T follicular helper cell (primary cell): ENCODE measurements around the gene KNOP1.
"Not testable (repeated sequence)": the region's sequence is repeated elsewhere in the genome, so short reads cannot be mapped to it uniquely, and the experiment has no call there.

Experiments
- DNase-seq: peaks from one replicate; pipeline ENCODE4 v3.0.0-alpha.2; 2020; ENCODE audit warnings: low read depth

Gene KNOP1

GRCh38 chr16:19743816-19744159, 25.8 kb upstream of the KNOP1 start:
- DNase-seq: no peak

DNA sequence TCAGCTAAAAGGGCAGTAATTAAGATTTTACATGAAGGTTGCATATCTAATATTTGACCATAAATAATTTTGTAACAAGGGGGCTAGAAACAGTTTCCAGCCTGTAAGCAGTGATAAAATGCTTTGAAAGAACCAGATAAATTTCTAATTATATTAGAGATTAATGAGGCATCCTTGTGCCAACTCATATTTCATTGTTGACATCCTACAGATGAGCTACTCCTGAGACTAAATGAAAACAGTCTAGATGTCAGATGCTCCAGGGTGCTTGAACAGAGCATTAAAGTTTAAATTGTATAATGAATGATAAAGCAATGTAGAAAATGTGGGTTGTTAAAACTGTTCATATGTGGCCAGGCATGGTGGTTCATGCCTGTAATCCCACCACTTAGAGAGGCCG, 23.3 kb upstream of the KNOP1 start:
- DNase-seq: no peak

GRCh38 chr16:19737306-19738038, 19.4 kb upstream of the KNOP1 start:
- DNase-seq: no peak

DNA sequence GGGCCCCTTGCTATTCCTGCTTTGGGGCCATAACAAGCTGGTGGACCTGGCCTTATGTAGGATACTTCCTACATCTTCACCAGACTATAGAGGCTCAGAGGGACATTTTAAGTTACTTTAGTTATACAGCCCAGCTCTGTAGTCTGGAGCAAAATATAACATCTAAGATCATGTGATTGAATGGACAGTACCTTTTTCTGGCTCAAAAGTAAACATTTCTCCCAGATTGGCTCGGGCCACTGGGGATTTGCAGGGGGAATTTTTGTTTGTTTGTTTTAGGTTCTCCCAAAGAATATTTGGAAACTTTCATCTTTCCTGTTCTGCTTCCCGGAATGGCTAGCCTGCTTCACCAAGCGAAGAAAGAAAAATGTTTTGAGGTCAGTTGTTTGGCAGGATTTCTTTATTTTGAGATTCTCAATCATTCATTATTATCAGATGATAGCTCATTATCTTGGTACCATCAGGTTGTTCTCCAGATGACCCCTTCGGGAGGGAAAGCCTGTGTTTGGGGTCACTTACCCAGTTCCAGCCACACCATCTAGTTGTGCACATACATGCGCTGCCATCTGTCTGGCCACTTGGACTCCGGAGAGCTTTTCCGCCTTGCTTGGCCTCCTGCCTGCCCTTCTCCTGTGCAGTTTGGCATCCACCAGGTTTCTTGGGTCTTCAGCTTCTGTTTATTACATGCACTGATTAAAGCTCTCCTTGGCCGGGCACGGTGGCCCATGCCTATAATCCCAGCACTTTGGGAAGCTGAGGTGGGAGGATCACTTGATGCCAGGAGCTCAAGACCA, 17.2 kb upstream of the KNOP1 start:
- DNase-seq: no peak

GRCh38 chr16:19733551-19733950, 15.5 kb upstream of the KNOP1 start:
- no peak for DNase-seq

GRCh38 chr16:19728636-19728965, 10.6 kb upstream of the KNOP1 start:
- DNase-seq: no peak

- no peak for DNase-seq
These were observed 5.0 kb upstream of the KNOP1 start for GRCh38 chr16:19722981-19723380.

GRCh38 chr16:19722269-19722952, 4.4 kb upstream of the KNOP1 start:
- DNase-seq: no peak

- no peak for DNase-seq
These were observed 568 bp upstream of the KNOP1 start for GRCh38 chr16:19718624-19718965.

DNA sequence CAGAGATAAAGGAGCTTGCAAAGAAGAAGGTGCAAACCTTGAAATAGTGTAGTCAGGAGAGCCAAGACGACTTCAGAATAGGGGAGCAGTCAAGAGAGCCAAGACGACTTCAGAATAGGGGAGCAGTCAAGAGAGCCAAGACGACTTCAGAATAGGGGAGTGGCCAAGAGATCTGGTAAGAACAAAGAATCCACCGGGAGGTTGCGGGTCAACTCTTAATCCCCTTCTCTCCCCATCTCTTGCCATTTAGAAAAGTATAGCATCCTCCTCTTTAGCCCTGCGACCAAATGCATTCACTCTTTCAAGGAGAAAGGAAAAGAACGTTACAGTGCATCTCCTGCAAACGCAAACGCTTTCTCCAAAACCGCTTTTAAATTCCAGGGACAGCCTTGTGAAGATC, 713 bp downstream of the KNOP1 start:
- no peak for DNase-seq

DNA sequence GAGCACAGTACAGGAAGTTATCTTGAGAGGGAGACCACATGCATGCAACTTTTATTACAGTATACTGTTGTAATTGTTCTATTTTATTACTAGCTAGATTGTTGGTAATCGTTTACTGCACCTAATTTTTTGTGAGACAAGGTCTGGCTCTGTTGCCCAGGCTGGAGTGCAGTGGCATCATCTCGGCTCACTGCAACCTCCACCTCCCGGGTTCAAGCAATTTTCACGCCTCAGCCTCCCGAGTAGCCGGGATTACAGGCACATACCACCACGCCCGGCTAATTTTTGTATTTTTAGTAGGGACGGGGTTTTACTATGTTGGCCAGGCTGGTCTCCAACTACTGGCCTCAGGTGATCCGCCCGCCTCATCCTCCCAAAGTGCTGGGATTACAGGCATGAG, 1.3 kb downstream of the KNOP1 start:
- not testable (repeated sequence) for DNase-seq

DNA sequence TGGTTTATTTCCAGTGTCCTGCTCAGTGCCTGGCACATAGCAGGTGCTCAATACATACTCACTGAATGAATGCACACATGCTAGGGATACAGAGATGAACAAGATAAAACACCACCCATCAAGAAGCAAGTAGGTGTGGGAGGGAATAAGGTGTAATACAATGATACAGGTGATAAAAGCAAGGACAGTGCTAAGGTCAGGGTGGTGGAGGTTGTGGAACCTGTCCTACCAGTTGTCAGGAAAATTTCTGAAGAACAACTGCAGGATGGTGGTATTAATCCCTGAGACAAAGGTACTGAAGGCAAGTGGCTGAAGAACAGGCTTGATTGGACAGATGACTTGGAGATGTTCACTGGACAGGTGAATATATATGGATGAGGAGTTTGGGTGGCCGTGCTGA, 1.8 kb downstream of the KNOP1 start:
- no peak for DNase-seq

GRCh38 chr16:19715566-19715965, 2.5 kb downstream of the KNOP1 start:
- DNase-seq: no peak

DNA sequence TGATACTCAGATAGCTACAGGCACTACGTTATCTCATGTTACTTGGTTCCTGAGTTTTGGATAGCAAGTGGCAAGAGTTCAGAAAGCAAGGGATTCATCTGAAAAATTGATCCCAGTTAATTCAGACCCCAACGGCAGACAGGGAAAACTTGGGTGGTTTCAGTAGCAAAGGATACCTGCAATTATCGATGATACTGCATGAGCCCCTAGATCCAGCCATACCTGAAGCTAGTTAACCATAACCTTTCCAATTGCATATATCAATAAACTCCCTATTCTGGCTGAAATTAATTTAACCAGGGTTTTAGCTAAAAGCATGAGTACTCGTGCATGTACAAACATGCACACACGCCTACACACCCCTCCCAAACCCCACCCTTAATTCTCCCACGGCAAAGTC, 4.3 kb downstream of the KNOP1 start:
- no peak for DNase-seq

DNA sequence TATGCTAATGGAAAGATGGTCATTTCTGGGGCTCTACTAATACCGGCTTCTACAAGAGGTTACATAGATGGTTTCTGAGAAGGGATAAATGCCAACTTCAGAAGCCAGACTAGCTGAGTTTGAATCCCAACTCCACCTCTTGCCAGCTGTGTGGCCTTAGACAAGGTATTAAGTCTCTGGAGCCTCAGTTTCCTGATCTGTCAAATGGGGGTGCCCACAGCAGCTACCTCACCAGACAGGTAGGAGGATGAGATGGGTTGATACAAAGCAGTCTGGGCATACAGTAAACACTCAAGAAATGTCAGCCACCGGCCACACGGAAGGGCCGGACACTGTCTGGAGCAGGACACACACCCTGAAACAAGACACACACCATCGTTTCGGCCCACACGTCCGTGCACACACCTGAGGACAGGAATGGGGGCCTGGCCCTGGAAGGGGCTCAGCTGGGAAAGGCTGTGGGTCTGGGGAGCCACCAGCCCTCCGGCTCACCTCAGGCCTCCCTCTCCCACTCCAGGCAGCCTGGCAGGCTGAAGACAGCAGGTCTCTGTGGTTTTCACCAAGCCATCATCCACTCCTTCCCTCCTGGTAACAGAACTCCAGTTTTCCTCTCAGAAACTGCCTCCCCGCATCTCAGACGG, 5.5 kb downstream of the KNOP1 start:
- no peak for DNase-seq

GRCh38 chr16:19711643-19712042, 6.4 kb downstream of the KNOP1 start:
- no peak for DNase-seq

DNA sequence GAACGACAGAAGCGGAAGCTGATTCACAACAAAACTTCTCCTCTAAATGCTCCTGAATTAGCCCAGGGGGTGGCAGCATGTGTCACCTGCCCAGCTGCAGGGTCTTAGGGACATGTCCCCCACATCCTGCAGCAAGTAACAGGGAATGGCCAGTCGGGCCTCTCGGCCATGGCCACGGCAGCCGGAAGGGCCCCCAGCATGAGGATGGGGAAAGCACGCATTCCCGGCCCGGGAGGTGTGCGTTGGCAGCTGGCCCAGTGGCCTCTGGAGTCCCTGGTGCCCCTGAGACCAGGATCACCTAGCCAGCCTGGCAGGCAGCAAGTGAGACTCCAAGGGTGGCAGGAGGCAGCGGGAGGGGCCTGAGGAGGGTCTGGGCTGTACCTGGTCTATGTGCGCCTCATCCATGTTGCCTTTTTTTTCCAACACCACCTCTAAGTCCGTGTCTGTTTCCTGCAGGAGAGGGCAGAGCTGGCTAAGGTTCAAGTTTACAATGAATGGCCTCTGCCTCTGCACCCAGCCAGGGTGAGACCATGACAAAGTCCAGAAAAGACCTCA, 7.0 kb downstream of the KNOP1 start:
- DNase-seq: no peak

DNA sequence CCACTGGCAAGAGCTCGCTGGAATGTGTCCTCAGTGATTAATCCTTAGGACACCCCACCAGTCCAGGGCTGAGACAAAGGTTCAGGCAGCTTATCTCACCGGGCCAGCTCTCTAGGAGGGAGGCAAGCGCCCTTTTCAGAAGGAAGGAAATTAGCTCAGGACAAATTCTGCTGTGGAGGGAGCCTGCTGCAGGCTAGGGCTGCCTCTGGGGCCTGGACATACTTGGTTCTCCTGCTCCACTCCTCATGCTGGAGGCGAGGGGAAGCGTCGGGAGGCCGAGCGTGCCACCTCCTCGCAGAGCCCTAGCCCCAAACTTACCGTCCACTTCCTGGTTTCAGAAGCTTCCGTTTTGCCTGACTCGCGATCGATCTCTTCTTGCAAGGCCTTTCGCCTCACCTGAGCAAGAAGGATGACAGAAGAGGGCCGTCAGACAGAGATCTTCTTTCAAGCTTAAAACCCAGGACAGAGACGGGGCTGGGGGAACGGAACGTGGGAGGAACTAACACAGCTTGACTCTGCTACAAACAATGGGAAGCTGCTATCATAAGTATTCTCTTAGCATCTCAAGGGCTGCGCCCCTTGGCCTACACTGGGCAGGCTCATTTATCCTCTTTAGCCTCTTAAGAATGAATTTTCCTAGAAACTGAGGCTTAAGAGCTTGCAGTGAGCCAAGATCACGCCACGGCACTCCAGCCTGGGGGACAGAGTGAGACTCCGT, 7.7 kb downstream of the KNOP1 start:
- no peak for DNase-seq

DNA sequence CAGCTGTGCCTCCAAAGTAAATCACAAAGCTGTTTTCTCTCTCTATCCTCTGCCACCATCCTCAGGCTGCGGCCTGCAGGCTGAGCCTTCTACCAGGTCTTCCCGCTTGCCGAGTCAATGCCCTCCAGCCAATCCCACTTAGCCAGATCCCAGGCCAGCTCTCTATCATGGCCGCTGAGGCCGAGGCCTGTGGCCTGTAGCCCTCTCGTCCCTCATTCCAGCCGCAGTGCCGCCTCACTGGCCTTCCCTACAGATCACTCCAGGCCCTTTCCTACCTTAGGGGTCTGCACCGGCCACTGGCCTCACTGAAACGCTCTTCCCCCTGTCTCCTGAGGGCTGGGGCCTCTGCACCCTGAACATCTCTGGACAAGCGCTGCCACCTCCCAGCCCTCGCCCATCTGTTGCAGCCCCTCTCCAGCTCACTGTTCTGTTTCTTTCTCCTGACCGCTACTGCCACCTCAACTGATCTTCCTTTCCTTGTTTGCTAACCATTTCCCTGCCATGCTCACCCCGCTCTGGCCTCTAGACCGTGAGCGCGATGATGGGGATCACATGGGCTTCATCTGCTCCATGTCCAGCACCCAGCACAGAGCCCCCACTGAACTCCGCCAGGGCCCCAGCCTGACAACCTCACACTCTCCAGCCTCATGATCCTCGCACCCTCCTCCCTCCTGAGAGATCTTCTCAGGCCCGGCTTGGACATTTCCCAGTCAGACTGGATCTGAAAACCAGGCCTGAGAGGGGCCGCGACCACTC, 8.5 kb downstream of the KNOP1 start:
- DNase-seq: no peak

- no peak for DNase-seq
These were observed 9.5 kb downstream of the KNOP1 start for GRCh38 chr16:19708296-19709205.
